Measurements from ENCODE around the gene BICD1.

DNA sequence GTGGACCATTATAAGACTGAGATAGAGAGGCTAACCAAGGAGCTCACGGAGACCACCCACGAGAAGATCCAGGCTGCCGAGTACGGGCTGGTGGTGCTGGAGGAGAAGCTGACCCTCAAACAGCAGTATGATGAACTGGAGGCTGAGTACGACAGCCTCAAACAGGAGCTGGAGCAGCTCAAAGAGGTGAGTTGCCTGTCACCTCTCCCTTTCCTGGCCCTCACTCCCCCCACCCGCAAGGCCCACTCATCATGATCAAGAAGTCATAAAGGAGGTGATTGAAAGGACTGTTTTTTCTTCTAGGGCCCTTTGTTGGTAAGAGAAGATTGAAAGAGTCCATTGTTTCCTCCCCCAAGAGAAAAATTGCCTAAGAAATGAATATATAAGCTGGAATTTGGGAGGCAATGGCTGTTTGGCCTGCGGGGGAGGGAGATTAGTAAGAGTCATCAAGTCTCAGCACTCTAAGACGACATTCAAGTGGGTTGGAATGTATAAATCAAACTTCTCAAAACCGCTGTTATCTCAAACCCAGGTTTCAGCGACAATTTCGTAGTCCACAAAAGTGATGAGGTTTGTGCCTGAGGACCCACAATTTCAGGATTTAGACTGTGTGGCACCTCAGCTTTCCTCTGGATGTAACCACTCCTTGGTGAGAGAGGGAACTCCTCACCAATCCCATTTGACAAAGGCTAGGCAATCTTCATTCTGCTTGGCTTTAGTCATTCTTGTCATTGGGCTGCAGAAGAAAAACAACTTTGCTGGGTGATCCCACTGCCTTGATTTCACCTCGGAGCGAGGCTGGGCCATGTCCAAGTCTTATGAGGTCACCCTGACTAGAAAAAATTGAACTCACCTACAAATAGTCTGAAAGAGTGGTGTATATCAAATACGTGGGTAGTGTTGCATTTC, 966 bp downstream of the BICD1 start:
- TF ChIP-seq GATA3 (IDR thresholded peaks at IDR 0.05; ENCODE audit: low read depth, low read length) (no peak), GATA2 (IDR thresholded peaks at IDR 0.05; ENCODE audit: low read depth, low read length) (no peak)
